Measurements from ENCODE around the gene MTHFD1L. TPM values are rescaled to one million over a fixed set of nuclear protein-coding genes. Genes with fewer than 3 reads are reported as not detected.

Gene MTHFD1L
- total RNA-seq, 1 donor from 2014 or later, result 3.1 TPM

DNA sequence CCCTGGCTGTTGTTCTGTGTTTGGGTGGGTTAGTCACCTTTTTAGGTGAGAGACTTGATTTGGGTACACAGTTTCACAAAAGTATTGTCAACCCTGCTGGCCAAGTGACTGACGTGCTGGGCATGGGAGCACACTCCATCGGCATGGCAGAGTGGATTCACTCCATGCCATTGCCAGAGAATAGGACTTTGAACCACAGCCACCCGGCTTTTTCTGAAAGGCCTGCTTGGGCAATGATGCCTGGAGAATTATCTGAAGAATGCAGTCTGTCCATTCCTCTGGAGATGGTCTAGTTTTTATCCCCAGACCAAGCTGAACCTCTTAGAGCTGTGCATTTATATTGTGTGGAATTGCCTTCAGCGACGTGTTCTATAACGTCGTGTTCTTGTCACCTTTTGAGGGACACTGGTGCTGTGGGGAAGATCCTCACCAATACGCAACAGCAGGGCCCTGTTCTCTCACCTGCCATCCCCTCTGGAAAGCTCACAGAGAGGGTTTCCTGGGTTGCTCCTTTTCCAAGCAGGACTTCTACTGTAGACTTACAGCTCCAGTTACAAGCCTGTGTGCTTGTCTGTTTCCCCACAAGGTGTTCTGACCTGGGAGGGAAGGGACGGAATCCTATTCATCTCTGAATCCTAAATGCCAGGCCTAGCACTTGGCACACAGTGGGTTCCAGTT is 190.9 kb downstream of the MTHFD1L start:
- Histone ChIP-seq H3K27ac (replicated peaks) (no peak overlapping the region), H3K27me3 (ENCODE audit: low read depth) (no peaks in the 10 kb centered on the region), H3K4me1 (peaks cover 20% of the 10 kb centered on the region), H3K36me3 (no peaks in the 10 kb centered on the region), H3K9me3 (replicated peaks) (no peaks in the 10 kb centered on the region), H3K4me3 (no peak overlapping the region)
- no peak for DNase-seq
- intact Hi-C loops (cut with micrococcal nuclease), result no loop called here
- TF ChIP-seq, protein P1, sequence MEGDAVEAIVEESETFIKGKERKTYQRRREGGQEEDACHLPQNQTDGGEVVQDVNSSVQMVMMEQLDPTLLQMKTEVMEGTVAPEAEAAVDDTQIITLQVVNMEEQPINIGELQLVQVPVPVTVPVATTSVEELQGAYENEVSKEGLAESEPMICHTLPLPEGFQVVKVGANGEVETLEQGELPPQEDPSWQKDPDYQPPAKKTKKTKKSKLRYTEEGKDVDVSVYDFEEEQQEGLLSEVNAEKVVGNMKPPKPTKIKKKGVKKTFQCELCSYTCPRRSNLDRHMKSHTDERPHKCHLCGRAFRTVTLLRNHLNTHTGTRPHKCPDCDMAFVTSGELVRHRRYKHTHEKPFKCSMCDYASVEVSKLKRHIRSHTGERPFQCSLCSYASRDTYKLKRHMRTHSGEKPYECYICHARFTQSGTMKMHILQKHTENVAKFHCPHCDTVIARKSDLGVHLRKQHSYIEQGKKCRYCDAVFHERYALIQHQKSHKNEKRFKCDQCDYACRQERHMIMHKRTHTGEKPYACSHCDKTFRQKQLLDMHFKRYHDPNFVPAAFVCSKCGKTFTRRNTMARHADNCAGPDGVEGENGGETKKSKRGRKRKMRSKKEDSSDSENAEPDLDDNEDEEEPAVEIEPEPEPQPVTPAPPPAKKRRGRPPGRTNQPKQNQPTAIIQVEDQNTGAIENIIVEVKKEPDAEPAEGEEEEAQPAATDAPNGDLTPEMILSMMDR (IDR thresholded peaks at IDR 0.05; ENCODE audit: borderline replicate concordance), result no peak

DNA sequence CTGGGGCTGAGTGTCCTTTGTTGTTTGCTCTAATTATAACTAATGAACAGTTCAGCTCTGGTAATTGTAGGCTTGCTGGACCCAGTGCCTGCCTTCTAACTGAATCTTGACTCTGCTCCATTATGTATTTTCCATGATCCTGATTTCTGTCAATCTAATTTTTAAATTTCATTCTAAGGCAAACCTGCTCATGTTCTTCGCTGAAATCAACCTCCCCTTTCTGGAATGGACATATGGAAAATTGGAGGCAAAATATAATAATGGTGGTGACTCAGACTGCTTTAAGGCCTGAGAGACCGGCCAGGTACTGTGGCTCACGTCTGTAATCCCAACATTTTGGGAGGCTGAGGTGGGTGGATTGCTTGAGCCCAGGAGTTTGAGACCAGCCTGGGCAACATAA is 191.6 kb downstream of the MTHFD1L start:
- H3K4me3 ChIP-seq, result no peak overlapping the region
- no peaks in the 10 kb centered on the region for H3K36me3 ChIP-seq
- TF ChIP-seq, protein P1 (IDR thresholded peaks at IDR 0.05; ENCODE audit: borderline replicate concordance), result no peak
- H3K27ac ChIP-seq (replicated peaks), result no peak overlapping the region
- intact Hi-C loops (cut with micrococcal nuclease), result no loop called here
- DNase-seq, result no peak
- H3K9me3 ChIP-seq (replicated peaks), result no peaks in the 10 kb centered on the region
- H3K4me1 ChIP-seq, result peaks cover 20% of the 10 kb centered on the region
- no peaks in the 10 kb centered on the region for H3K27me3 ChIP-seq (ENCODE audit: low read depth)

DNA sequence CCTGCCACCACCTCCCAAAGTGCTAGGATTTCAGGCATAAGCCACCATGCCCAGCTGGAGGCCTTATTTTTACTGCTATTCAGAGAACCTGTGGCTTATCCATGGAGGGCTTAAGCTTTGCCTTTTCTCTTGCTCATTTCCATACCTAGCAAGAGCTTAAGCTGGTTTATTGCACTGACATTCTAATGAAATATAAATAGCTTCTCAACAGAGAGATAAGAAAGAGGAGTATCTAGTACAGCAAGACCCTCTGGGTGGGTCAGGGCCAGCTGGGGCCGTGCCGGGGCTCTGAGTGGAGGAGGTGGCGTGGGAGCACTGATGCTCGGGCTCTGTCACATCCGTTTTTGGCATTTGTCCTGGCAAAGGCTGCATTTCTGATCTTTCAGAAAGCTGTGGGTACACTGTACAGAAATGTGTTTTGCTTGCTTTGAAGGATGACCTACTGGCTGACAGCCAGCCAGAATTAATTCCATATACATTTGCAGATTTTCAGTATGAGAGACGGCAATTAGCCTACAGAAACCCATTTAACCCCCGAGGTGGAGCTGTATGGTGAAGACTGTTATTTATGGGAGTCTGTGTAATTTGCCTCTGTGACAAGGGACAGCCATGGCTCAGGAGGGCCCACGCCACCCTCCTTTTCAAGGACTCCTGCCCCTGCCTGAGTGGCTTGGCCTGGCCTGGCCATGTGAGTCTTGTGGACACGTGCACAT is 192.7 kb downstream of the MTHFD1L start:
- DNase-seq, result peak; percentile 38
- TF ChIP-seq, protein P1 (IDR thresholded peaks at IDR 0.05; ENCODE audit: borderline replicate concordance), result no peak

DNA sequence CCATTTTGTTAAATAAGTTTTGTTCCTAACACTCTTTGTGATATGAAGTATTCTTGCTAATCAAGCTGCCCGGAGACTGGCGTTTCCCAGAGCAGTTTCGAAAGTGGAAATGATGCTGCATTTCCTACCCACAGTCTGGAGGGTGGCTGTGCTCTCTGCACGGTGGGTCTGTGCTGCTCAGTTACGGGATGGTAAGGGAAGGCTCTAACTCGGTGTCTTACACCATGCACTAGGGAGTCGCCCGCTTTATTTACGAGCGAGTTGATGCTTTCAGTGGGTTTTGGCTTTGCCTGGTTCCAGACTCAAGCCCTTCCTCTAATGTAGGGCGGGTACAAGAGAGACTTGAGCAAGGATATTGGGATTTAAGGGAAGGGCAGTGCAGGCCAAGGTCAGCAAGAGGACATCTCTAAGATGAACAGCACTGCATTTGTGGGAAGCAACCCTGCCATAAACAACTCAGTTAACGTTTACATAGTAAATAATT is 194.2 kb downstream of the MTHFD1L start:
- H3K27ac ChIP-seq (replicated peaks), result no peak overlapping the region
- H3K4me3 ChIP-seq, result no peak overlapping the region
- intact Hi-C loops (cut with micrococcal nuclease), result no loop called here
- peaks cover 17% of the 10 kb centered on the region for H3K4me1 ChIP-seq
- H3K9me3 ChIP-seq (replicated peaks), result no peaks in the 10 kb centered on the region
- TF ChIP-seq, protein P1 (IDR thresholded peaks at IDR 0.05; ENCODE audit: borderline replicate concordance), result no peak
- no peaks in the 10 kb centered on the region for H3K36me3 ChIP-seq
- DNase-seq, result no peak
- H3K27me3 ChIP-seq (ENCODE audit: low read depth), result no peaks in the 10 kb centered on the region

More for the DNA sequence above, 192.7 kb downstream of the MTHFD1L start:
- H3K27ac ChIP-seq (replicated peaks), result peak overlapping the region; percentile 47
- H3K4me3 ChIP-seq, result no peak overlapping the region
- no peaks in the 10 kb centered on the region for H3K36me3 ChIP-seq
- no peaks in the 10 kb centered on the region for H3K27me3 ChIP-seq (ENCODE audit: low read depth)
- H3K4me1 ChIP-seq, result peaks cover 20% of the 10 kb centered on the region
- intact Hi-C loops (cut with micrococcal nuclease), result no loop called here
- no peaks in the 10 kb centered on the region for H3K9me3 ChIP-seq (replicated peaks)

DNA sequence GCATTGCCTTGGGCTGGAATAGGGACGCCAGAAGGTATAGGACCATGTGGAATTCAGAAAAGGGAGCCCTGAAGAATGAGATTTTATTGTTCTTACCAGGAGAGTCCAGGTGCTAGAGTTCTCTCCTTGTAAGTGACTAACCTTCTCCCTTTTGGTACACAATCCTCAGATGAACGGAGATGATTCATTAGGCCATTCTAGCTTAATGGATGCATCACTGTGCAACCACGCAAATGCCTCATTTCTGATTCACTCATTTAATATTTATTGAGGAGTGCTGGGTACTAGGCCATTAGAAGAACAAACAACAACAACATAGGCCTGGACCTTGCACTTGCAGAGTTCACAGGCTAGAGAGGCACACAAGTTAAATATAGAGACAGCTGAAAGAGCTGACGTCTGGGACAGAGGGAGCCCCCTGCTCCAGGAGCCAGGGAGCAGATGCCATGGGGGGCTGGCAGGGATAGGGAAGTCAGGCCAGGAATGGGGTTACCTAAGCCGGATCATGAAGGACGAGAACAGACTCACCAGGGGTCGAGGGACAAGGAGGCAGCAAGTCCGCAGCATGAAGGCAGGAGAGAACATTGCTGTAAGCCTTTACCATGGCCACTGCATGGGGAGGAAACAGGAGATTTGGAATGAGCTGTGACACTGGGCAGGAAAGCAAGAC is 194.7 kb downstream of the MTHFD1L start:
- H3K4me3 ChIP-seq, result no peak overlapping the region
- no peak overlapping the region for H3K27ac ChIP-seq (replicated peaks)
- intact Hi-C loops (cut with micrococcal nuclease), result no loop called here
- TF ChIP-seq, protein P1 (IDR thresholded peaks at IDR 0.05; ENCODE audit: borderline replicate concordance), result no peak
- peaks cover 17% of the 10 kb centered on the region for H3K4me1 ChIP-seq
- H3K9me3 ChIP-seq (replicated peaks), result no peaks in the 10 kb centered on the region
- no peak for DNase-seq
- H3K27me3 ChIP-seq (ENCODE audit: low read depth), result no peaks in the 10 kb centered on the region
- no peaks in the 10 kb centered on the region for H3K36me3 ChIP-seq
